GM18498 (cell line): ENCODE data around the gene CHST9.
"Not testable (repeated sequence)": the region's sequence is repeated elsewhere in the genome, so short reads cannot be mapped to it uniquely, and the experiment has no call there.

ENCODE experiments used
- ATAC-seq: cut with Tn5 transposase; IDR thresholded peaks from one replicate; pipeline ENCODE4 v1.9.1; 2021; ENCODE audit warnings: mild to moderate bottlenecking, moderate library complexity; ENCODE audit not compliant: unreplicated experiment

CHST9 gene

GRCh38 chr18:27009293-27009692 is 175.8 kb downstream of the CHST9 start:
- no peak for ATAC-seq

GRCh38 chr18:27008575-27008974 is 176.5 kb downstream of the CHST9 start:
- no peak for ATAC-seq

- no peak for ATAC-seq
Observed at GRCh38 chr18:27007880-27008279, 177.2 kb downstream of the CHST9 start.

- peak; percentile 64 for ATAC-seq
Observed at GRCh38 chr18:27005589-27005988, 179.5 kb downstream of the CHST9 start.

- no peak for ATAC-seq
Observed at GRCh38 chr18:27004056-27004829, 180.9 kb downstream of the CHST9 start.

DNA sequence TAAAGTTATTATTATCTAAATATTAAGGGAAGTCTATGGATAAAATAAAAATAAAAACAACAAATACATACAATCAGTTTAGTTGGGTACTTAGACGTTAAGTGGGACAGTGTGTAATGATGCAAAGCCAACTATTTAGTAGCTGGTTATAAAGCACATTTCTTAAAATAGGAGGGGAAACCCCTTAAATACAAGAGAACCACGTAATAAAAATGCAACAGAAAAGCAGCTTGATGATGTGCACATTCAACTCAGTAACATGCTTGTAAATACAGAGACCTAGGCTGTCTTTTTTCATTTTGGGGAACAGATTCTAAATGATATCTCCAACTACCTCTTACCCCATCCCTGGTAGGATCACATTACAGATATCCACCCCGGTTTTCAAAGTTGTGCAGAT is 185.3 kb downstream of the CHST9 start:
- ATAC-seq = no peak

- peak; percentile 83 for ATAC-seq
Observed at GRCh38 chr18:26993568-26993967, 191.5 kb downstream of the CHST9 start.

DNA sequence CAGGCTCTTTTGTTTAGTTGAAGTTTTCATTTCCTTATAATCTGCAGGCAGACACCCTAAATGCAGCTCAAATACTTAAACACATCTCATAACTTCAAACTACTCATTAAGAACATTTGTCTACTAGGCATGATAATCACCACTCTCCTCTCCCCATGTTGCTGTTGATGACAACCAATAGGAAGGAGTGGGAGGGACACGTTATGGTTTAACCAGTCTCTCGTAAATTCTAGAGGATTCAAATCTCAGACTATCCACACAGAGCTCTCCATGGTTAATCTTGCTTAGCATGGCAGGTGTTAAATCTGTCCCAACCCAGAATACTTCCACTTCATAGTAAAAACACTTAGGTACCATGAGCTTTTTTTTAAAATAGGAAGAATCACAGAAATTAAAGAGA is 192.2 kb downstream of the CHST9 start:
- ATAC-seq = no peak

GRCh38 chr18:26989842-26990241 is 195.3 kb downstream of the CHST9 start:
- ATAC-seq = no peak

GRCh38 chr18:26981360-26982082 is 203.6 kb downstream of the CHST9 start:
- ATAC-seq = no peak

DNA sequence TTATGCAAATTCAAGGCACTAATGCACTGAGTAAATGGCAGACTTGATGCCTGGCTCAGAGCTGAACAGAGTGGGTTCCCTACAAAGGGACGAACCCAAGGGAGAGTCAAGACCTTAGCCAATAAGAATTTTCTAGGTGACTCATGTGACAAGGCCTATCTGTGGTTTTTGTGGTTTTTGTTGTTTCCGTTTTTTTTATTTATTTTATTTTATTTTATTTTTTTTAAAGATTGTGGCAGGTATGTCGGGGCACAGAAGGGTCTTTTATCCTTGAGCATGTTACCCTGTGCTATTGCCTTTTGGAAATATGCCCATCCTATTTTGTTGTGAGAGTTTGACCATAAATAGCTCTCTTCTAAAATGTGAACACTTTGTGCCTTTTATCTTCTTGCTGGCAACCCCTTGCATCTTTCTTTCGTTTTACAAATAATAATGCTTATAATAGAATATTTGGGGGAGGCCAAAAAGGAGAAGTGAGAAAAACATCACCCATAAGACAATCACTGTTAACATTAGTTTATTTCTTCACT is 206.2 kb downstream of the CHST9 start:
- peak; percentile 99 for ATAC-seq

DNA sequence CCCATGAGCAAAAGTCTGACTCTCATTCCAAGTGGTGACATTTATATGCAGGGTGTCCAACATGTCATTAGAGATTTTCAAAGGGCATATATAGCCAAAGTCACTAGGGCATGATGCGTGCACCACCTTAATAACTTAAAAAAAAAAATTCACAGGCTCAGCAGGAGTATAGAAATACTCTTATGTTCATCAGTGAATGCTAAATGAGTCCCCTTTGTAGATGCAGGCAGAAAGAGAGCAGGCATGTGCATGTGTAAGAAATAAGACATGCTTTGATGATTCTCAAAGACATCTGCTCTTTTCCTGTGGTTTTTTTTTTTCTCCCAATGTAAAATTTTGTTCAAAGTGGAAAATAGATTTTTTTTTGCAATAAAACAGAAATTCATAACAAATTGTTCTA is 207.3 kb downstream of the CHST9 start:
- no peak for ATAC-seq

DNA sequence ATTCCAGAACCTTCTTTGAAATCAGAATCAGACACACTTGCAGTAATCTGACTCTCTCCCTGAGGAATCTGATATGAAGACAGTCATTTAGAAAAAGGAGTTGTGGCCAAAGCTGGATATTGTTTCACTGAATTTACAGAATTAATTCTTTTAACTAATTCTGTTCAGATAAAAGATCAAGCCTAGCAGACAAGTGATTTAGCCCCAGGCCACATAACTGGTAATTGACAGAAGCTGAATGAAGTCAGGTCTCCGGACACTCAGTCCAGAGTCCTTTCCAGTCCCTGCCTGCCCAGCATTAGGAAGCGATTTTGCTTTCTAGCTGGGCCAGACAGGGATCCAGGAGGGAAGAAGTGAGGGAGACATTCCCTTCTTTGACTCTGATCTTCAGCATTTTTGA is 208.9 kb downstream of the CHST9 start:
- no peak for ATAC-seq

DNA sequence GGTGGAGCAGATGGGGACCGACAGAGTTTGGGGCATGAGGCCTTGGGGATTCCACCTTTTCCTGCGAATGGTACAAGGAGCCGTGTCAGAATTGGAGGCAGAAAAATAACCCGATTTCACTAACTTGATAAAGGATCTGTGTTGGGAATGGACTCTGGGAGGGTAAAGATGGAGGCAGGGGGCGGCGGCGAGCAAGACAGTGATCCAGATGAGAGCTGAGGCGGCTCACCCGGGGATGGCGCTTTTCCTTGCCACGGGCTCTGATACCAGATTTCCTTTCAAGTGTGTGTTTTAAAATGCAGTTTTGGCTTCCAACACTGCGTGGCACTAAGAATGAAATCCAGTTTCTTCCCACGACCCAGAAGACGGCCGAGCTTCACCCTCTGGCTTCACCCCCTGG is 212.6 kb downstream of the CHST9 start:
- ATAC-seq = not testable (repeated sequence)

- ATAC-seq = no peak
Observed at GRCh38 chr18:26971409-26971808, 213.7 kb downstream of the CHST9 start.

- ATAC-seq = no peak
Observed at GRCh38 chr18:26970637-26971036, 214.5 kb downstream of the CHST9 start.

DNA sequence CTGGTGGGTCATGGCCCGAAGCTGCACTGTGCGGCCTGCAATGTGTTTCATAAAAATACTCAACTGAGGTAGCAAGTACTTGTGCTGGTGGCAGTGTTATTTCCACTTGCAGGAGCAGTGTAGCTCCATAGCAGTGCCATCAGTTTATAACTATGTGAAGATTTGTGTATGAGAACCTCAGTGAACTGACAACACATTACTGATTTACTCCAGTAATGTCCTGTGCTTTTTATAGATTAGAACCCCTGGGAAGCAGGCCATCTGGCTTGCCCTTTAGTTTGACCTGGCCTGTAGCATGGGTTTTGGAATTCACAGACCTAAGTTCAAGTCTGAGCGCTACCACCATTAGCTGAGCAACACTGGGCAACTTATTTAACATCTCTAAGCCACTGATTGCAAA is 219.9 kb downstream of the CHST9 start:
- ATAC-seq = no peak

DNA sequence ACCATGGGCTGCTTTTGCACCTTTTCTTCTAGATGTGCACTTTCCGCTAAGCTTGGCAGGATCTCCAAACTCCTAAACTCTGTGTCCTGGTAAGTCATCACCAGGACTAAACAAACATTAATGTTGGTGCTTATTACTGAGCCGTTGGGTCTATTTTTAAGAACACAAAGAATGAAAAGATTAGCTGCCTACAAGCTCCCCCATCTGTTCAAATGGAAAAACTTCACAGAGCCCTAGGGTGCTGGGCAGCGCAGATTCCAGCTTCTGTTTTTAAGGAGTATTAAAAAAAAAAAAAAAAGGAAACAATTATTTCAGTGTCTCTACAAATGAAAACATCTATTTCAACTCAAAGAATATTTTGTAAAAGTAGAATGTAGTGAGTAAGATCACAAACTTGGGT is 221.8 kb downstream of the CHST9 start:
- no peak for ATAC-seq

DNA sequence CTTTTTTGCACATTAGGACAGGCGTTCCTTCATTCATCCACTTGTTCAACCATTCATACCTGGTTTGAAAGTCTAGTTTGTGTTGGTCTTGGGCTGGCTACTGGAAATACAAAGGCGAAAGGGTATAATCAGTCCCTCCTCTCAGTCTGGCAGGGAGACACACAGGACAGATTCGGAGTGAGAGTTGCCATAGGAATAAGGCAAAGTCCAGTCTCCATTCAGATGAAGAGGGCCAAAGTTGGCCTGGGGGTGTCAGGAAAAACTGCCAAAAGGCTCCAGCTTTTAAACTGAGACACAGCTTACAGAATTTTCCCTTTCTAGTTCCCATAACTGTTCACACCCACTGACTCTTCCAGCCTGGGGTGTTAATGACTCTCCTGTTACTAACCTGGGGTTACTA is 223.3 kb downstream of the CHST9 start:
- no peak for ATAC-seq

DNA sequence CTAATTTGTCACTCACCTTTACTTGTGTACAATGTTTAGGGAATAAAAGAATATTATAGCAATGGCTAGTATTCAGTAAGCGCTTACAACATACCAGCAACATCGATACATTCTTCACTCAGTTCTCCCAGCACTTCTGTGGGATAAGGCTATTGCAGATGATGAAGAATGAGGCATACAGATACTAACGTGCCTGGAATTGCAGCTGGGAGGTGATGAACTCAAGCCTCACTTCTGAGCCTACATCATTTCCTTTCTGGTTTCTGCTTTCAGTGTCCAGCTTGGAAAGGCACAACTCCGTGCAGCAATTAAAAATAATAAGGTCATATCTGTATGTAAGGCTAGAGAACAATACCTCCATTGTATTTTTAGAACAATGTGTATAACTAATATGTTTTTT is 224.2 kb downstream of the CHST9 start:
- ATAC-seq = no peak

DNA sequence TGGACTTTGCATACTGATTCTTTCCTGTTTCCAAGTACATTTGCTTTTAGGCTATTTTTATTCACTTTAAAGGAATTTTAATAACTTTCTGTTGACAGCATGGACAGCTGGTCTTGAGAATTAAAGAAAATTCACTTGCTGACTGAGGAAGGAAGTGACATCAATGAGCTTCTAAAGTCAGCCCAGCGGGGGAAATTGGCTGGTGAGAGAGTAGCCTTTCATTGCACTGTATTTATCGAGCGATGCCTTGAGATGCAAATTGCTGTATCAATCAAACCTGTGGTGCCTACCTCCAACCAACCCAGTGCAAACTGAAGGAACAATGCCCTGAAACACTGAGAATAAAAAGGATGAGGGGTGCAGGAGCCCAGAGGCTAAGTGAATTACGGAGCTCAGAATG is 228.2 kb downstream of the CHST9 start:
- ATAC-seq = no peak

DNA sequence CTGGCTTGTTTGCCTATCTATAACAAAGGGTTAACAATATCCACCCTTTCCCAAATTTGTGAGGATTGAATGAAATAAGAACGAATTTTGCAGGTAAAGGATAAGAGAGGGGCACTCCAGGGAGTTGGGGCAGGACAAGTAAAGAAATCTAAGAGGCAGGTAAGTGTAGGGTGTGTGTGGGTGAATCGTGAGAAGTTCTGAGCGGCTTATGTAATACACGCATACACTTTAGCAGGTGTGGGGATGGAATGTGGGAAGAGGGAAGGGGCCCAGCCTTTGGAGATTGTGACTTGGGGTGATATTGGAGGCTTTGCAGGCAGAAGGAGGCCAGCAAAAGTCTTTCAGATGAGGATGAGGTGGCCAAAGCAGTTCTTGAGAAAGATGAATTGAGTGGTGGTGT is 236.4 kb downstream of the CHST9 start:
- ATAC-seq = no peak
